ENCODE results near the gene PAH.

PAH gene

GRCh38 chr12:102950950-102951619 lies 34.0 kb upstream of the PAH start:
- Histone ChIP-seq H3K27ac (replicated peaks; ENCODE audit: low read length) (no peak overlapping the region), H2AFZ (ENCODE audit: low read length) (no peak overlapping the region), H3K27me3 (ENCODE audit: control insufficient read depth in 3 of 3, insufficient read depth in 3 of 3, low read depth in 1 of 3, low read length in 3 of 3) (peaks cover 7 to 61% (median 48%) of the 10 kb centered on the region in 3 experiments), H3K4me2 (ENCODE audit: insufficient read depth, low read length, poor library complexity, severe bottlenecking) (peak overlapping the region; percentile 64), H3K9me3 (replicated peaks in 1 of 2; ENCODE audit: control insufficient read depth in 2 of 2, insufficient read depth in 1 of 2, low read depth in 1 of 2, low read length in 2 of 2) (peaks cover 0 to 1% of the 10 kb centered on the region in 2 donors), H2AK5ac (ENCODE audit: low read depth, low read length) (no peak overlapping the region), H2BK120ac (ENCODE audit: low read depth, low read length) (no peak overlapping the region), H3K4me3 (ENCODE audit: low read length in 2 of 2) (peak overlapping the region in 1 of 2 donors; percentile 9), H3K36me3 (replicated peaks in 1 of 2; ENCODE audit: control insufficient read depth in 2 of 2, insufficient read depth in 2 of 2, low read length in 2 of 2) (no peaks in the 10 kb centered on the region), H3K4ac (ENCODE audit: low read length) (no peak overlapping the region), H4K8ac (ENCODE audit: low read depth, low read length) (no peak overlapping the region), H3K23ac (ENCODE audit: low read depth, low read length, poor library complexity) (no peak overlapping the region), H3K9ac (ENCODE audit: low read depth, low read length, poor library complexity) (no peak overlapping the region), H3K4me1 (ENCODE audit: control insufficient read depth in 2 of 2, insufficient read depth in 1 of 2, low read depth in 1 of 2, low read length in 2 of 2) (peaks cover 0 to 9% of the 10 kb centered on the region in 2 donors), H2BK15ac (ENCODE audit: low read length) (no peak overlapping the region), H2BK12ac (ENCODE audit: low read length) (no peak overlapping the region), H3K14ac (ENCODE audit: low read length) (no peak overlapping the region), H4K91ac (ENCODE audit: low read depth, low read length, poor library complexity) (no peak overlapping the region), H3K18ac (ENCODE audit: low read length) (no peak overlapping the region), H2BK5ac (ENCODE audit: low read length) (no peak overlapping the region), H3K79me1 (ENCODE audit: low read depth, low read length) (no peaks in the 10 kb centered on the region)
- no peak for DNase-seq (ENCODE audit: low spot score)
- WGBS, 2 donors (ENCODE audit: extremely low coverage in 2 of 2, insufficient read length in 2 of 2, insufficient replicate concordance in 1 of 2): no CpG with 5 or more reads among the region's 21 CpGs

GRCh38 chr12:102950107-102950949 lies 33.3 kb upstream of the PAH start:
- H2BK5ac ChIP-seq (ENCODE audit: low read length): no peak overlapping the region
- no peak overlapping the region for H3K14ac ChIP-seq (ENCODE audit: low read length)
- H3K23ac ChIP-seq (ENCODE audit: low read depth, low read length, poor library complexity): no peak overlapping the region
- H4K8ac ChIP-seq (ENCODE audit: low read depth, low read length): no peak overlapping the region
- H3K36me3 ChIP-seq (replicated peaks in 1 of 2; ENCODE audit: control insufficient read depth in 2 of 2, insufficient read depth in 2 of 2, low read length in 2 of 2): no peaks in the 10 kb centered on the region
- no peak overlapping the region for H3K9ac ChIP-seq (ENCODE audit: low read depth, low read length, poor library complexity)
- peaks cover 3 to 53% (median 40%) of the 10 kb centered on the region in 3 experiments for H3K27me3 ChIP-seq (ENCODE audit: control insufficient read depth in 3 of 3, insufficient read depth in 3 of 3, low read depth in 1 of 3, low read length in 3 of 3)
- no peak overlapping the region for H4K91ac ChIP-seq (ENCODE audit: low read depth, low read length, poor library complexity)
- H2BK120ac ChIP-seq (ENCODE audit: low read depth, low read length): no peak overlapping the region
- H3K27ac ChIP-seq (replicated peaks; ENCODE audit: low read length): no peak overlapping the region
- WGBS, 2 donors (ENCODE audit: extremely low coverage in 2 of 2, insufficient read length in 2 of 2, insufficient replicate concordance in 1 of 2): no CpG with 5 or more reads among the region's 37 CpGs
- H3K4me1 ChIP-seq (ENCODE audit: control insufficient read depth in 2 of 2, insufficient read depth in 1 of 2, low read depth in 1 of 2, low read length in 2 of 2): peaks cover 0 to 8% of the 10 kb centered on the region in 2 donors
- H2BK12ac ChIP-seq (ENCODE audit: low read length): no peak overlapping the region
- H3K18ac ChIP-seq (ENCODE audit: low read length): no peak overlapping the region
- no peaks in the 10 kb centered on the region for H3K79me1 ChIP-seq (ENCODE audit: low read depth, low read length)
- H2AFZ ChIP-seq (ENCODE audit: low read length): peak overlapping the region; percentile 45
- H2BK15ac ChIP-seq (ENCODE audit: low read length): no peak overlapping the region
- no peak overlapping the region for H2AK5ac ChIP-seq (ENCODE audit: low read depth, low read length)
- no peak for DNase-seq (ENCODE audit: low spot score)
- peaks cover 0 to 1% of the 10 kb centered on the region in 2 donors for H3K9me3 ChIP-seq (replicated peaks in 1 of 2; ENCODE audit: control insufficient read depth in 2 of 2, insufficient read depth in 1 of 2, low read depth in 1 of 2, low read length in 2 of 2)
- H3K4me3 ChIP-seq (ENCODE audit: low read length in 2 of 2): peak overlapping the region in 1 of 2 donors; percentile 9
- peak overlapping the region; percentile 64 for H3K4me2 ChIP-seq (ENCODE audit: insufficient read depth, low read length, poor library complexity, severe bottlenecking)
- H3K4ac ChIP-seq (ENCODE audit: low read length): no peak overlapping the region

DNA sequence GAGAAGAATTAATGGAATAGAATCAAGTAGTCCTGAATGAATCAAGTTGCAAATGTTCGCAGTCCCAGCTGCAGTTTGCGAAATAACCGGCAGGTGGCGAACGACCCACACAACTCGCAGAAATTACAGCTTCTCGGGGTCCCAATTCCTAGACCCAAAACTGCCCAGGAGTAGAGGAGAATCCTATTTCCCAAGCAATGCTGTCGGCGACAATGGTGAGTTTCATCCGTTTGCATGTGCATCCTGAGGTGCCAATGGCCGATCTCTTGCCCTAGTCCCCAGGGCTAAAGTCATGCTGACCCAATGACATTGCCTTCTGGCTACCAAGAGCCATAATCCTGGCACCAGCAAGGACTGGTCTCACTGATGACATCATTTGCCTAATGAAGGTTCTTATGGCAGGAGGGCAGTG lies 31.9 kb upstream of the PAH start:
- H3K23ac ChIP-seq (ENCODE audit: low read depth, low read length, poor library complexity): no peak overlapping the region
- H3K14ac ChIP-seq (ENCODE audit: low read length): no peak overlapping the region
- no peak overlapping the region for H3K4me2 ChIP-seq (ENCODE audit: insufficient read depth, low read length, poor library complexity, severe bottlenecking)
- no peak for DNase-seq (ENCODE audit: low spot score)
- H2BK12ac ChIP-seq (ENCODE audit: low read length): no peak overlapping the region
- H3K27me3 ChIP-seq (ENCODE audit: control insufficient read depth in 3 of 3, insufficient read depth in 3 of 3, low read depth in 1 of 3, low read length in 3 of 3): peaks cover 0 to 40% (median 26%) of the 10 kb centered on the region in 3 experiments
- H2AFZ ChIP-seq (ENCODE audit: low read length): no peak overlapping the region
- H3K4me1 ChIP-seq (ENCODE audit: control insufficient read depth in 2 of 2, insufficient read depth in 1 of 2, low read depth in 1 of 2, low read length in 2 of 2): peaks cover 0 to 8% of the 10 kb centered on the region in 2 donors
- no peaks in the 10 kb centered on the region for H3K9me3 ChIP-seq (replicated peaks in 1 of 2; ENCODE audit: control insufficient read depth in 2 of 2, insufficient read depth in 1 of 2, low read depth in 1 of 2, low read length in 2 of 2)
- no peak overlapping the region for H3K9ac ChIP-seq (ENCODE audit: low read depth, low read length, poor library complexity)
- H2BK5ac ChIP-seq (ENCODE audit: low read length): no peak overlapping the region
- no peak overlapping the region for H3K4me3 ChIP-seq (ENCODE audit: low read length in 2 of 2)
- no peak overlapping the region for H2BK15ac ChIP-seq (ENCODE audit: low read length)
- no peak overlapping the region for H4K91ac ChIP-seq (ENCODE audit: low read depth, low read length, poor library complexity)
- H2AK5ac ChIP-seq (ENCODE audit: low read depth, low read length): no peak overlapping the region
- no peak overlapping the region for H2BK120ac ChIP-seq (ENCODE audit: low read depth, low read length)
- WGBS, 2 donors (ENCODE audit: extremely low coverage in 2 of 2, insufficient read length in 2 of 2, insufficient replicate concordance in 1 of 2): no CpG with 5 or more reads among the region's 11 CpGs
- H4K8ac ChIP-seq (ENCODE audit: low read depth, low read length): no peak overlapping the region
- H3K27ac ChIP-seq (replicated peaks; ENCODE audit: low read length): no peak overlapping the region
- H3K36me3 ChIP-seq (replicated peaks in 1 of 2; ENCODE audit: control insufficient read depth in 2 of 2, insufficient read depth in 2 of 2, low read length in 2 of 2): no peaks in the 10 kb centered on the region
- no peak overlapping the region for H3K18ac ChIP-seq (ENCODE audit: low read length)
- H3K4ac ChIP-seq (ENCODE audit: low read length): no peak overlapping the region
- H3K79me1 ChIP-seq (ENCODE audit: low read depth, low read length): no peaks in the 10 kb centered on the region

DNA sequence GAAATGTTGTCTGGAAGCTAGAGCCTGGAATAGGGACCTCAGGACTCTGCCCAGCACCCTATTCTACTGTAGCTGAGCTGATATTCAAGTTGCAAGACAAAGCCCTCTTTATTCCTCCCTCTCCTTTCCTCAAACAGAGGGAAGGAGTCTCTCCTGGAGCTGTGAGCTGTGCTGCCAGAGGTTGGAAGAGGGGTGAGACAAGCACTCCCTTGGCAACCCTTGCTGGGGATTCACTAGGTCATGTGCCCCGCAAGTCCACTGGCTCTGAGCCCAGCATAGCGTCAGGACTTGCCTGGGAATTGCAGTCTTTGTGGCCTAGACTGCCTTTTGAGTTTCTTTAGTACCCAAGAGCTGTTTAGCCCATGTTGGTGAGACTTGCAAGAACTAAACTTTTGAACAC lies 29.0 kb upstream of the PAH start:
- no peak for DNase-seq (ENCODE audit: low spot score)
- no CpG with 5 or more reads among the region's 2 CpGs for WGBS, 2 donors (ENCODE audit: extremely low coverage in 2 of 2, insufficient read length in 2 of 2, insufficient replicate concordance in 1 of 2)
- H3K27me3 ChIP-seq (ENCODE audit: control insufficient read depth in 3 of 3, insufficient read depth in 3 of 3, low read depth in 1 of 3, low read length in 3 of 3): peaks cover 0 to 16% (median 7%) of the 10 kb centered on the region in 3 experiments

More for the DNA sequence above, 29.0 kb upstream of the PAH start:
- Histone ChIP-seq H2BK15ac (ENCODE audit: low read length) (no peak overlapping the region), H3K27ac (replicated peaks; ENCODE audit: low read length) (no peak overlapping the region), H3K9ac (ENCODE audit: low read depth, low read length, poor library complexity) (no peak overlapping the region), H3K79me1 (ENCODE audit: low read depth, low read length) (no peaks in the 10 kb centered on the region), H3K23ac (ENCODE audit: low read depth, low read length, poor library complexity) (no peak overlapping the region), H2BK120ac (ENCODE audit: low read depth, low read length) (no peak overlapping the region), H2BK5ac (ENCODE audit: low read length) (no peak overlapping the region), H3K4ac (ENCODE audit: low read length) (no peak overlapping the region), H3K18ac (ENCODE audit: low read length) (no peak overlapping the region), H2BK12ac (ENCODE audit: low read length) (no peak overlapping the region), H3K4me1 (ENCODE audit: control insufficient read depth in 2 of 2, insufficient read depth in 1 of 2, low read depth in 1 of 2, low read length in 2 of 2) (peaks cover 0 to 5% of the 10 kb centered on the region in 2 donors), H3K4me2 (ENCODE audit: insufficient read depth, low read length, poor library complexity, severe bottlenecking) (no peak overlapping the region), H3K36me3 (replicated peaks in 1 of 2; ENCODE audit: control insufficient read depth in 2 of 2, insufficient read depth in 2 of 2, low read length in 2 of 2) (no peaks in the 10 kb centered on the region), H3K4me3 (ENCODE audit: low read length in 2 of 2) (no peak overlapping the region), H4K8ac (ENCODE audit: low read depth, low read length) (no peak overlapping the region), H2AK5ac (ENCODE audit: low read depth, low read length) (no peak overlapping the region), H4K91ac (ENCODE audit: low read depth, low read length, poor library complexity) (no peak overlapping the region), H3K9me3 (replicated peaks in 1 of 2; ENCODE audit: control insufficient read depth in 2 of 2, insufficient read depth in 1 of 2, low read depth in 1 of 2, low read length in 2 of 2) (no peaks in the 10 kb centered on the region), H2AFZ (ENCODE audit: low read length) (no peak overlapping the region), H3K14ac (ENCODE audit: low read length) (no peak overlapping the region)

All from neuronal stem cell (in vitro differentiated cells).